GM18526 (cell line): Measurements from ENCODE around the gene SPATA18.

ENCODE experiments used
- POLR2A ChIP-seq: IDR thresholded peaks from 3 replicates; pipeline ENCODE4 v1.6.1; 2011; ENCODE audit not compliant: insufficient read length; ENCODE audit errors: extremely low read depth

Gene SPATA18

DNA sequence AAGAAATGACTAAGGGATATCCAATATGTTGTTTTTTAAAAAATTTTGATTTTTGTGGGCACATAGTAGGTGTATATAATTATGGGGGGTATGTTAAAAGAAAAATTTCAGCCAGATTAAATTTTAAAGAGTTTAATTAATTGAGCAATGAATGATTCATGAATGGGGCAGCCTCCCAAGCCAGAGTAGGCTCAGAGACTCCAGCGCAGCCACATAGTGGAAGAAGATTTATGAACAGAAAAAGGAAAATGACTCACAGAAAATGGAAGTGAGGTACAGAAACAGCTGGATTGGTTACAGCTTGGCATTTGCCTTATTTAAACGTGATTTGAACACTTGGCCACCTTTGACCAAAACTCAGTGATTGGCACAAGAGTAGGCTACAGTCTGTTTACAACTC is 91.7 kb downstream of the SPATA18 start:
- no peak for TF ChIP-seq POLR2A

DNA sequence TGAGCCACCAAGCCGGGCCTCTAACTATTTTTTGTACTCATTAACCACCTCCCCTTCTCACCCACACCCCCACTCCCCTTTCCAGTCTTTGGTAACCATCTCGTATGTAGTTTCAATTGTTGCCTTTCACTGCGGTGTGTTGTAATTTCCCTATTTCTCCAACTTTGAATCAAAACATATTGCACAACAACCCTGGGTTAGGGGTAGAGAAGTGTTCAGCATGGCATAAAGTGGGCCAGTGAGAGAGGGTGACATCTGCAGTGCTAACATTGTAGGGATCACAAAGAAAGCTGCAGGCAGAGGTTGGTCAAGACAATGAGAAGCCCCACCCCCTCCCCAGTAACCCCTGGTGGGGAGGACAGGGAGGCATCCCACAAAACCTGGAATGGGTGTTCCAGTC is 92.7 kb downstream of the SPATA18 start:
- no peak for TF ChIP-seq POLR2A

DNA sequence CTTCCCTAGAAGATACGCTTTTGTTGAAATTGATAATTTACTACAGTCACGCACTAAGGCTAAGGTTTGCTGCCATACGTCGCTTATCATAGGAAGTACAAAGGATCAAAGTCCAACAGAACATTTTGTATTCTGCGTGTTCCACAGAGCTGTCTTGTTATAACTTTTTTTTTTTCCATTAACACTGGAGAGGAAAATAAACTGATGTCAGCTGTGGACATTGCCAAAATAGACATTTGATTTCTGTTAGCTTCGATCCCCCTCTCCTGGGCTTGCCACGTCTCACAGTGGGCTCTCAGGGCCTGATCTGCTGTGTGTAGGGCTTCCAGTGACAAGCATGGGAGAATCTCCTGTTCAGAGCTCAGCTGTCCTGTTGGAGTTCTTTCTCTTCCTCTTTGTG is 93.3 kb downstream of the SPATA18 start:
- no peak for TF ChIP-seq POLR2A
